Astrocyte (in vitro differentiated cells and primary cell): ENCODE results near the gene SLC38A10. TPM values are rescaled to one million over a fixed set of nuclear protein-coding genes. Genes with fewer than 3 reads are reported as not detected.
A peak's percentile ranks its signal among the peaks of the same experiment; 100 is the strongest.
"Not testable (repeated sequence)": the region's sequence is repeated elsewhere in the genome, so short reads cannot be mapped to it uniquely, and the experiment has no call there.

ENCODE experiments used
- DNase-seq: peaks from one replicate; pipeline ENCODE4 v3.0.0-alpha.2; 2010; ENCODE audit warnings: low read depth
- FAIRE-seq: peaks from 2 replicates; lab custom pipeline; 2011; peaks lifted over from hg19 to GRCh38; lab: Jason Lieb, UNC
- H2AFZ ChIP-seq: 2 replicates; pipeline ENCODE4 v1.6.0; 2012; ENCODE audit warnings: low read depth, low read length, inconsistent platforms
- H3K27ac ChIP-seq: 2 replicates; pipeline ENCODE4 v1.5.1; 2011; ENCODE audit warnings: low read depth, low read length, inconsistent platforms
- H3K27me3 ChIP-seq: 2 replicates; pipeline ENCODE4 v1.6.0; 2011; ENCODE audit warnings: low read length, inconsistent platforms; ENCODE audit not compliant: insufficient read depth
- H3K36me3 ChIP-seq: 2 replicates; pipeline ENCODE4 v1.5.1; 2011; ENCODE audit warnings: low read length, inconsistent platforms; ENCODE audit not compliant: insufficient read depth
- H3K4me1 ChIP-seq: 2 replicates; pipeline ENCODE4 v1.5.1; 2011; ENCODE audit warnings: low read length, inconsistent platforms; ENCODE audit not compliant: insufficient read depth
- H3K4me2 ChIP-seq: 2 replicates; pipeline ENCODE4 v1.6.0; 2012; ENCODE audit warnings: low read length, inconsistent platforms
- H3K4me3 ChIP-seq: 2 replicates; pipeline ENCODE4 v1.5.1; 2011; ENCODE audit warnings: low read depth, mild to moderate bottlenecking, low read length, inconsistent platforms; ENCODE audit not compliant: insufficient read depth
- H3K79me2 ChIP-seq: 2 replicates; pipeline ENCODE4 v1.6.0; 2012; ENCODE audit warnings: mild to moderate bottlenecking, low read length, inconsistent platforms; ENCODE audit not compliant: insufficient read depth
- H3K9ac ChIP-seq: 2 replicates; pipeline ENCODE4 v1.6.0; 2012; ENCODE audit warnings: mild to moderate bottlenecking, low read length, inconsistent platforms
- H3K9me3 ChIP-seq: 2 replicates; pipeline ENCODE4 v1.5.1; 2012; ENCODE audit warnings: low read depth, mild to moderate bottlenecking, low read length, inconsistent platforms; ENCODE audit not compliant: insufficient read depth
- H4K20me1 ChIP-seq: 2 replicates; pipeline ENCODE4 v1.6.0; 2012; ENCODE audit warnings: low read length, inconsistent platforms; ENCODE audit not compliant: insufficient read depth
- H3K27ac Mint-ChIP-seq: one replicate; pipeline ENCODE4 v1.8.0; 2021; ENCODE audit warnings: mild to moderate bottlenecking, mixed read lengths; ENCODE audit not compliant: unreplicated experiment
- H3K27me3 Mint-ChIP-seq: one replicate; pipeline ENCODE4 v1.8.0; 2021; ENCODE audit warnings: low read depth, mixed read lengths; ENCODE audit not compliant: unreplicated experiment
- H3K36me3 Mint-ChIP-seq: one replicate; pipeline ENCODE4 v1.8.0; 2021; ENCODE audit warnings: low read depth, mixed read lengths; ENCODE audit not compliant: unreplicated experiment
- H3K4me1 Mint-ChIP-seq: one replicate; pipeline ENCODE4 v1.8.0; 2021; ENCODE audit warnings: low read depth, mixed read lengths; ENCODE audit not compliant: unreplicated experiment
- H3K4me3 Mint-ChIP-seq: one replicate; pipeline ENCODE4 v1.8.0; 2021; ENCODE audit warnings: mild to moderate bottlenecking, moderate library complexity, mixed read lengths; ENCODE audit not compliant: unreplicated experiment
- H3K9me3 Mint-ChIP-seq: one replicate; pipeline ENCODE4 v1.8.0; 2021; ENCODE audit warnings: mild to moderate bottlenecking, mixed read lengths; ENCODE audit not compliant: unreplicated experiment
- EZH2 ChIP-seq: IDR thresholded peaks from 2 replicates; pipeline ENCODE4 v1.6.1; 2012; ENCODE audit warnings: mild to moderate bottlenecking, low read length, inconsistent platforms; ENCODE audit not compliant: insufficient read depth
- total RNA-seq: library from RNA; stranded (reverse); gene quantifications from 2 replicates; pipeline ENCODE4 v1.2.1, GENCODE V29; 2021
- TF ChIP-seq, protein P1 (sequence below): IDR thresholded peaks from 2 replicates; pipeline ENCODE4 v1.5.1; 2011; ENCODE audit warnings: low read depth, mild to moderate bottlenecking, inconsistent platforms, low read length, moderate library complexity; ENCODE audit not compliant: insufficient read depth

Gene SLC38A10
- total RNA-seq, 1 donor from 2014 or later, result 71.4 TPM

- H3K4me1 ChIP-seq, result peaks cover 7% of the 10 kb centered on the region
- H3K4me3 ChIP-seq, result peak overlapping the region; percentile 17
- Mint-ChIP-seq H3K9me3 (peaks cover 2% of the 10 kb centered on the region), H3K4me3 (no peak overlapping the region), H3K36me3 (no peaks in the 10 kb centered on the region), H3K4me1 (peaks cover 5% of the 10 kb centered on the region), H3K27ac (peak overlapping the region; percentile 69), H3K27me3 (peaks cover 26% of the 10 kb centered on the region)
- no peak overlapping the region for H3K27ac ChIP-seq
- TF ChIP-seq, protein P1, sequence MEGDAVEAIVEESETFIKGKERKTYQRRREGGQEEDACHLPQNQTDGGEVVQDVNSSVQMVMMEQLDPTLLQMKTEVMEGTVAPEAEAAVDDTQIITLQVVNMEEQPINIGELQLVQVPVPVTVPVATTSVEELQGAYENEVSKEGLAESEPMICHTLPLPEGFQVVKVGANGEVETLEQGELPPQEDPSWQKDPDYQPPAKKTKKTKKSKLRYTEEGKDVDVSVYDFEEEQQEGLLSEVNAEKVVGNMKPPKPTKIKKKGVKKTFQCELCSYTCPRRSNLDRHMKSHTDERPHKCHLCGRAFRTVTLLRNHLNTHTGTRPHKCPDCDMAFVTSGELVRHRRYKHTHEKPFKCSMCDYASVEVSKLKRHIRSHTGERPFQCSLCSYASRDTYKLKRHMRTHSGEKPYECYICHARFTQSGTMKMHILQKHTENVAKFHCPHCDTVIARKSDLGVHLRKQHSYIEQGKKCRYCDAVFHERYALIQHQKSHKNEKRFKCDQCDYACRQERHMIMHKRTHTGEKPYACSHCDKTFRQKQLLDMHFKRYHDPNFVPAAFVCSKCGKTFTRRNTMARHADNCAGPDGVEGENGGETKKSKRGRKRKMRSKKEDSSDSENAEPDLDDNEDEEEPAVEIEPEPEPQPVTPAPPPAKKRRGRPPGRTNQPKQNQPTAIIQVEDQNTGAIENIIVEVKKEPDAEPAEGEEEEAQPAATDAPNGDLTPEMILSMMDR, result peak; percentile 26
- no peak for TF ChIP-seq EZH2
- H3K9ac ChIP-seq, result peak overlapping the region; percentile 23
- H3K79me2 ChIP-seq, result no peaks in the 10 kb centered on the region
- peak overlapping the region; percentile 63 for H2AFZ ChIP-seq
- H4K20me1 ChIP-seq, result no peaks in the 10 kb centered on the region
- H3K9me3 ChIP-seq, result no peaks in the 10 kb centered on the region
- DNase-seq (no peak), FAIRE-seq (peak; percentile 47)
- H3K36me3 ChIP-seq, result no peaks in the 10 kb centered on the region
- no peaks in the 10 kb centered on the region for H3K27me3 ChIP-seq
- peak overlapping the region; percentile 77 for H3K4me2 ChIP-seq
These were observed 14.2 kb upstream of the SLC38A10 start for GRCh38 chr17:81309140-81309858.

- H3K4me1 ChIP-seq, H3K36me3 Mint-ChIP-seq, H4K20me1 ChIP-seq, H3K4me3 ChIP-seq, H3K4me1 Mint-ChIP-seq, DNase-seq, H3K27me3 ChIP-seq, H3K9me3 Mint-ChIP-seq, H3K79me2 ChIP-seq, H3K4me3 Mint-ChIP-seq, H3K36me3 ChIP-seq, H3K27ac ChIP-seq, H3K9ac ChIP-seq, H3K27ac Mint-ChIP-seq, FAIRE-seq, H3K9me3 ChIP-seq: not testable (repeated sequence)
- H3K27me3 Mint-ChIP-seq, result peaks cover 26% of the 10 kb centered on the region
- H3K4me2 ChIP-seq, result peak overlapping the region; percentile 77
- peak overlapping the region; percentile 63 for H2AFZ ChIP-seq
These were observed 13.7 kb upstream of the SLC38A10 start for GRCh38 chr17:81308784-81309139.

DNA sequence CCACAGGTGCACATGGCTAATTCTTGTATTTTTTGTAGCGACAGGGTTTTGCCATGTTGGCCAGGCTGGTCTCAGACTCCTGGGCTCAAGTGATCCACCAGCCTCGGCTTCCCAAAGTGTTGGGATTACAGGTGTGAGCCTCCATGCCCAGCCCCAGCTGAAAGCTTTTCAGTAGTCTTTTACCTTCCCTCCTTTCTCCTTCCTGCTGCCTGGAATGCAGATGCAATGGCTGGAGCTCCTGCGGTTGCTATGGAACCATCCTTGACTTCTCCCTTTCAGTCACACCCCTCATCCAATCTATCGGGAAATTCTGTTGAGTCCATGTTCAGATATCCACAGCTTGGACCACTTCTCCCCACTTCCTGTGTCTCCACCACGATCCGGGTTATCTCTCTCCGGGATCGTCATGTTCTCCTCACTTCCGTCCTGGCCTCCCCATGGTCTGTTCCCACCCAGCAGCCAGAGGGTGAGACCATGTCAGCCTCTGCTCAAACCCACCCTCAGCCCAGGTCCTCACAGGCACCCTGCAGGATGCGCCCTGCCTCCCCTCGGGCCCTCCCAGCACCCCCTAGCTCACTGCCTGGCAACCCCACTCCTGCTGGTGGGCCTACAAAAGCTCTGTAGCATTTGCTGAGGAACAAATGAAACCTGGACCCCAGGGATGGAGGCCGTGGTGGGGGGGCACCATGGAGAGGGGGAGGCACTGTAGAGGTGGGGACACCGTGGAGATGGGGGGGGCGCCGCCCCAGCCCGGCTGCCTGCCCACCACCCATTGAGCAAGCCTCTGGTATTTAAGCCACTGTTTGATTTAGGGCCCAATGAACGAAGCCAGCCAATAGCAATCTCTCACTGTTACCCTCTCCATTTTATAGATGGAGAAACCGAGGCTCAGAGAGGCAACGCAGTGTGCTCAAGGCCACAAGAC, 12.8 kb upstream of the SLC38A10 start:
- Histone ChIP-seq H3K79me2 (no peaks in the 10 kb centered on the region), H3K36me3 (no peaks in the 10 kb centered on the region), H3K27ac (no peak overlapping the region), H3K27me3 (no peaks in the 10 kb centered on the region), H3K9me3 (no peaks in the 10 kb centered on the region), H3K4me1 (peaks cover 7% of the 10 kb centered on the region), H3K4me3 (no peak overlapping the region), H3K9ac (no peak overlapping the region), H3K4me2 (no peak overlapping the region), H2AFZ (no peak overlapping the region), H4K20me1 (no peaks in the 10 kb centered on the region)
- Mint-ChIP-seq H3K27ac (no peak overlapping the region), H3K4me1 (peaks cover 5% of the 10 kb centered on the region), H3K4me3 (no peak overlapping the region), H3K36me3 (no peaks in the 10 kb centered on the region), H3K9me3 (peaks cover 2% of the 10 kb centered on the region), H3K27me3 (peaks cover 21% of the 10 kb centered on the region)
- no peak for FAIRE-seq
- no peak for DNase-seq
- no peak for TF ChIP-seq EZH2
- TF ChIP-seq, protein P1, result no peak
